Keratinocyte (primary cell): ENCODE results near the gene KLF1. TPM values are rescaled to one million over a fixed set of nuclear protein-coding genes. Genes with fewer than 3 reads are reported as not detected.
"Not testable (repeated sequence)": the region's sequence is repeated elsewhere in the genome, so short reads cannot be mapped to it uniquely, and the experiment has no call there.

ENCODE experiments used
- DNase-seq: peaks from one replicate; pipeline ENCODE4 v3.0.0-alpha.2; 2011; ENCODE audit warnings: low read depth, missing footprints, low spot score
- FAIRE-seq: peaks from 2 replicates; lab custom pipeline; 2011; peaks lifted over from hg19 to GRCh38; lab: Jason Lieb, UNC
- H2AFZ ChIP-seq: 2 replicates; pipeline ENCODE4 v1.6.0; 2012; ENCODE audit warnings: low read length, control low read depth, inconsistent platforms; ENCODE audit not compliant: control insufficient read depth
- H3K27ac ChIP-seq: 2 replicates; pipeline ENCODE4 v1.5.1; 2011; ENCODE audit warnings: low read length; ENCODE audit not compliant: control insufficient read depth, insufficient read depth
- H3K27me3 ChIP-seq: 3 replicates; pipeline ENCODE4 v1.6.0; 2011; ENCODE audit warnings: low read length; ENCODE audit not compliant: control insufficient read depth, insufficient read depth; ENCODE audit errors: extremely low read depth
- H3K36me3 ChIP-seq, 2 experiments: 2 replicates in 1 of 2; 3 replicates in 1 of 2; pipeline ENCODE4 v1.5.1; 2011; ENCODE audit warnings: low read length in 2 of 2, mild to moderate bottlenecking in 1 of 2; ENCODE audit not compliant: control insufficient read depth in 2 of 2, insufficient read depth in 2 of 2; ENCODE audit errors: extremely low read depth in 1 of 2
- H3K4me1 ChIP-seq: 3 replicates; pipeline ENCODE4 v1.5.1; 2011; ENCODE audit warnings: low read length; ENCODE audit not compliant: control insufficient read depth, insufficient read depth; ENCODE audit errors: extremely low read depth
- H3K4me2 ChIP-seq: 3 replicates; pipeline ENCODE4 v1.6.0; 2011; ENCODE audit warnings: low read depth, low read length; ENCODE audit not compliant: control insufficient read depth, insufficient read depth; ENCODE audit errors: extremely low read depth
- H3K4me3 ChIP-seq, 3 experiments: fragments of 200-600 bp in 1 of 3; sonication (generic) in 1 of 3; 2 replicates in 2 of 3; 3 replicates in 1 of 3; pipeline ENCODE4 v1.5.1; 2011 to 2016; ENCODE audit warnings: low read length in 3 of 3, mild to moderate bottlenecking in 3 of 3, control low read depth in 2 of 3, inconsistent platforms in 1 of 3, low read depth in 1 of 3, mixed read lengths in 1 of 3, mixed run types in 1 of 3, moderate library complexity in 1 of 3; ENCODE audit not compliant: control insufficient read depth in 2 of 3, insufficient read depth in 2 of 3; ENCODE audit errors: extremely low read depth in 1 of 3
- H3K79me2 ChIP-seq: 2 replicates; pipeline ENCODE4 v1.6.0; 2012; ENCODE audit warnings: low read length; ENCODE audit not compliant: control insufficient read depth, insufficient read depth
- H3K9ac ChIP-seq: 3 replicates; pipeline ENCODE4 v1.6.0; 2011; ENCODE audit warnings: low read length; ENCODE audit not compliant: control insufficient read depth, insufficient read depth; ENCODE audit errors: extremely low read depth
- H3K9me1 ChIP-seq: 3 replicates; pipeline ENCODE4 v1.6.0; 2011; ENCODE audit warnings: low read length; ENCODE audit not compliant: control insufficient read depth, insufficient read depth; ENCODE audit errors: extremely low read depth
- H3K9me3 ChIP-seq: 2 replicates; pipeline ENCODE4 v1.5.1; 2012; ENCODE audit warnings: low read depth, low read length; ENCODE audit not compliant: control insufficient read depth
- H4K20me1 ChIP-seq: 3 replicates; pipeline ENCODE4 v1.6.0; 2011; ENCODE audit warnings: low read length; ENCODE audit not compliant: control insufficient read depth, insufficient read depth; ENCODE audit errors: extremely low read depth
- EZH2 ChIP-seq: IDR thresholded peaks from one replicate; pipeline ENCODE4 v1.6.1; 2012; ENCODE audit warnings: inconsistent platforms, mild to moderate bottlenecking, low read length, moderate library complexity
- dilution Hi-C: fragments of 300-500 bp; cut with MboI; formaldehyde crosslinking; loops from one replicate; pipeline ENCODE4 v1.7.0; 2020; ENCODE audit warnings: low sequenced_read_pairs; ENCODE audit not compliant: extremely low pct_ligation_motif_present
- polyA plus RNA-seq, 5 experiments: library from polyadenylated mRNA; depleted of rRNA in 3 of 5; stranded (reverse) in 3 of 5; stranded (forward) in 1 of 5; unstranded in 1 of 5; fragments of >200 nt; gene quantifications; 1 replicate in 1 of 5; 2 replicates in 3 of 5; 3 replicates in 1 of 5; pipeline versions ENCODE4 v1.2.1 to v1.2.3, GENCODE V29; 2011 to 2012; ENCODE audit warnings: missing spikeins in 2 of 5, low read depth in 1 of 5, low replicate concordance in 1 of 5
- TF ChIP-seq, protein P1 (sequence below), 3 experiments: IDR thresholded peaks in 1 of 3; conservative IDR thresholded peaks in 1 of 3; optimal IDR thresholded peaks in 1 of 3; 2 replicates in 2 of 3; 3 replicates in 1 of 3; pipeline versions ENCODE3 to v1.5.1; 2011; ENCODE audit warnings: low read length in 3 of 3, mild to moderate bottlenecking in 3 of 3, moderate library complexity in 2 of 3, control low read depth in 1 of 3, inconsistent platforms in 1 of 3; ENCODE audit not compliant: insufficient read depth in 2 of 3; ENCODE audit errors: extremely low read depth in 1 of 3

Gene KLF1
- polyA plus RNA-seq, 1 donor (not counting 4 experiments of a cell fraction or from before 2014, with no cell fraction given), result not detected

DNA sequence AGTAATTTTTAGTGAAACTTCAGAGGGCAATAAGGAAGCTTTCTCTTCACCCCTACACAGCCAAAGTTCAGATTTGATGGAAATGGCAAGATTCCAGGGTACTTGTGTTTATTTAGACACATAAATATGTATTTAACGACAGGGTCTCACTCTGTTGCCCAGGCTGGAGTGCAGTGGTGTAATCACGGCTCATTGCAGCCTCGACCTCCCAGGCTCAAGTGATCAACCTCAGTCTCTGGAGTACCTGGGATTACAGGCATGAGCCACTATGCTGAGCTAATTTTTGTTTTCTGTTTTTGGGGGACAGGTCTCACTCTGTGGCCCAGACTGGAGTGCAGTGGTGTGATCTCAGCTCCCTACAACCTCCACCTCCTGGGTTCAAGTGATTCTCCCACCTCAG is 34.0 kb upstream of the KLF1 start:
- H3K4me3 ChIP-seq, result no peak overlapping the region
- no peaks in the 10 kb centered on the region for H3K79me2 ChIP-seq
- H3K4me2 ChIP-seq, result no peak overlapping the region
- TF ChIP-seq, protein P1, sequence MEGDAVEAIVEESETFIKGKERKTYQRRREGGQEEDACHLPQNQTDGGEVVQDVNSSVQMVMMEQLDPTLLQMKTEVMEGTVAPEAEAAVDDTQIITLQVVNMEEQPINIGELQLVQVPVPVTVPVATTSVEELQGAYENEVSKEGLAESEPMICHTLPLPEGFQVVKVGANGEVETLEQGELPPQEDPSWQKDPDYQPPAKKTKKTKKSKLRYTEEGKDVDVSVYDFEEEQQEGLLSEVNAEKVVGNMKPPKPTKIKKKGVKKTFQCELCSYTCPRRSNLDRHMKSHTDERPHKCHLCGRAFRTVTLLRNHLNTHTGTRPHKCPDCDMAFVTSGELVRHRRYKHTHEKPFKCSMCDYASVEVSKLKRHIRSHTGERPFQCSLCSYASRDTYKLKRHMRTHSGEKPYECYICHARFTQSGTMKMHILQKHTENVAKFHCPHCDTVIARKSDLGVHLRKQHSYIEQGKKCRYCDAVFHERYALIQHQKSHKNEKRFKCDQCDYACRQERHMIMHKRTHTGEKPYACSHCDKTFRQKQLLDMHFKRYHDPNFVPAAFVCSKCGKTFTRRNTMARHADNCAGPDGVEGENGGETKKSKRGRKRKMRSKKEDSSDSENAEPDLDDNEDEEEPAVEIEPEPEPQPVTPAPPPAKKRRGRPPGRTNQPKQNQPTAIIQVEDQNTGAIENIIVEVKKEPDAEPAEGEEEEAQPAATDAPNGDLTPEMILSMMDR (optimal IDR thresholded peaks at IDR 0.05 in 1 of 3, IDR thresholded peaks at IDR 0.05 in 1 of 3, conservative IDR thresholded peaks at IDR 0.05 in 1 of 3; ENCODE audit: extremely low read depth in 1 of 3, insufficient read depth in 2 of 3, low read length in 3 of 3), result no peak
- peaks cover 4% of the 10 kb centered on the region for H3K4me1 ChIP-seq
- no peaks in the 10 kb centered on the region for H3K27me3 ChIP-seq
- H4K20me1 ChIP-seq, result no peaks in the 10 kb centered on the region
- dilution Hi-C loops, result no loop called here
- H3K27ac ChIP-seq, result no peak overlapping the region
- no peak overlapping the region for H2AFZ ChIP-seq
- H3K9me3 ChIP-seq, result no peaks in the 10 kb centered on the region
- peaks cover 18 to 23% of the 10 kb centered on the region in 2 experiments for H3K36me3 ChIP-seq
- no peaks in the 10 kb centered on the region for H3K9me1 ChIP-seq
- DNase-seq (no peak), FAIRE-seq (no peak)
- H3K9ac ChIP-seq, result no peak overlapping the region

DNA sequence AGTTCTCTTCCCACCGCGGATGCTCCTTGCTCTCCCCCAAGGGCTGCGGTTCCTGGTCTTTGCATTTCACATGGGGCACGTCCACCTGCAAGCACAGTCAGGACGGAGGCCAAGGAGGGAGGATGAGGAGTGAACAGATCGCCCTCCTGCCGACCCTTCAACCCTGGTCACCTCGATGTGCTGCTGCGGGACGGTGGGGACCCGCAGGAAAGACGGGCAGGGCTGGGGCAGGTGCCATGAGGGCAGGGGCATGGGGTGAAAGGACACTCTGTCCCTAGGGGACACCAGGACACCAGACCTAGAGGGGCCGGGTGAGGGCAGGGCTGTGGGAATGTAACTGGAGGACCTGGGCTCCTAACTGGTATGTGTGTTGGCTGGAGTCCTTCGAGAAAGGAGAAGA is 31.3 kb upstream of the KLF1 start:
- no peak overlapping the region for H3K27ac ChIP-seq
- FAIRE-seq (no peak), DNase-seq (no peak)
- H3K36me3 ChIP-seq, result peaks cover 7 to 9% of the 10 kb centered on the region in 2 experiments
- no peaks in the 10 kb centered on the region for H4K20me1 ChIP-seq
- no peak overlapping the region for H3K9ac ChIP-seq
- no peaks in the 10 kb centered on the region for H3K27me3 ChIP-seq
- no peaks in the 10 kb centered on the region for H3K9me1 ChIP-seq
- H3K79me2 ChIP-seq, result no peaks in the 10 kb centered on the region
- dilution Hi-C loops, result no loop called here
- H3K4me3 ChIP-seq, result no peak overlapping the region
- H3K4me2 ChIP-seq, result no peak overlapping the region
- TF ChIP-seq, protein P1 (optimal IDR thresholded peaks at IDR 0.05 in 1 of 3, IDR thresholded peaks at IDR 0.05 in 1 of 3, conservative IDR thresholded peaks at IDR 0.05 in 1 of 3; ENCODE audit: extremely low read depth in 1 of 3, insufficient read depth in 2 of 3, low read length in 3 of 3), result no peak
- TF ChIP-seq EZH2, result no peak
- H2AFZ ChIP-seq, result no peak overlapping the region
- H3K4me1 ChIP-seq, result peaks cover 6% of the 10 kb centered on the region
- no peaks in the 10 kb centered on the region for H3K9me3 ChIP-seq

DNA sequence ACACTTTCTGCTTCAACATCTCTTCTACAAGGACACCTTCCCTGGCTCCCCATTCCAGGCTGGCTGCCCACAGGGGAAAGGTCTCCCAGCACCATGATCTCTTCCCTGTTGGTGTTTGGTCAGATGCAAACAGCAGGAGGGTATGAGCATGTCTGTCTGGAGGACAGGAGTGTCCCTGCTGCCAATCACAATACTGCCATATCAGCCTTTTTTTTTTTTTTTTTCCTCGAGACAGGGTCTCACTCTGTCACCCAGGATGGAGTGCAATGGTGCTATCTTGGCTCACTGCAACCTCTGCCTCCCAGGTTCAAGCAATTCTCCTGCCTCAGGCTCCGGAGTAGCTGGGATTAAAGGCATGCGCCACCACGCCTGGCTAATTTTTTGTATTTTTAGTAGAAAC is 28.9 kb upstream of the KLF1 start:
- H3K36me3 ChIP-seq, H2AFZ ChIP-seq, dilution Hi-C loops, H3K9ac ChIP-seq, H4K20me1 ChIP-seq, H3K27me3 ChIP-seq, H3K79me2 ChIP-seq, H3K27ac ChIP-seq, H3K9me3 ChIP-seq, H3K4me3 ChIP-seq, FAIRE-seq, H3K9me1 ChIP-seq, DNase-seq, H3K4me2 ChIP-seq: not testable (repeated sequence)
- H3K4me1 ChIP-seq, result peaks cover 12% of the 10 kb centered on the region
